ENCODE results near the gene C16orf86. TPM values are rescaled to one million over a fixed set of nuclear protein-coding genes. Genes with fewer than 3 reads are reported as not detected.

C16orf86 gene
- total RNA-seq, 2 donors from 2014 or later, result 7.5 to 9.6 TPM

DNA sequence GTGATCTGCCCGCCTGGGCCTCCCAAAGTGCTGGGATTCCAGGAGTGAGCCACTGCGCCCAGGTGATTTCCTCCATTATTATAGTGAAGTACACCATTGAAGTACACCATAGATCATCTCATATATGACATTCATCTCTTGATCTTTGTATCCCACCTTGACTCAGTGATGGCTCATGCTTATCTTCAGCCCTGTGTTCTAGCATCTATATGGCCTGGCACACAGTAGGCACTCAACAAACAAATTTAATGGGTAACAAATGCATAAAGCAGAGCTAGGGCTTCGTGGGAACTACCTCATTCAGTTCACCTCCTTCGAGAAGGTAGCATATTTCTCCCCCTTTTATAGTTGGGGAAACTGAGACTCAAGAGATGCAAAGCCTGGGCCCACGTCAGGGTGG is 1.0 kb upstream of the C16orf86 start:
- H3K9me3 ChIP-seq, result no peaks in the 10 kb centered on the region
- DNase-seq (no peak), ATAC-seq (no peak)
- H3K4me1 ChIP-seq, result peaks cover 68% of the 10 kb centered on the region
- no peak for TF ChIP-seq POLR2A (IDR thresholded peaks at IDR 0.05)
- TF ChIP-seq, protein P1, sequence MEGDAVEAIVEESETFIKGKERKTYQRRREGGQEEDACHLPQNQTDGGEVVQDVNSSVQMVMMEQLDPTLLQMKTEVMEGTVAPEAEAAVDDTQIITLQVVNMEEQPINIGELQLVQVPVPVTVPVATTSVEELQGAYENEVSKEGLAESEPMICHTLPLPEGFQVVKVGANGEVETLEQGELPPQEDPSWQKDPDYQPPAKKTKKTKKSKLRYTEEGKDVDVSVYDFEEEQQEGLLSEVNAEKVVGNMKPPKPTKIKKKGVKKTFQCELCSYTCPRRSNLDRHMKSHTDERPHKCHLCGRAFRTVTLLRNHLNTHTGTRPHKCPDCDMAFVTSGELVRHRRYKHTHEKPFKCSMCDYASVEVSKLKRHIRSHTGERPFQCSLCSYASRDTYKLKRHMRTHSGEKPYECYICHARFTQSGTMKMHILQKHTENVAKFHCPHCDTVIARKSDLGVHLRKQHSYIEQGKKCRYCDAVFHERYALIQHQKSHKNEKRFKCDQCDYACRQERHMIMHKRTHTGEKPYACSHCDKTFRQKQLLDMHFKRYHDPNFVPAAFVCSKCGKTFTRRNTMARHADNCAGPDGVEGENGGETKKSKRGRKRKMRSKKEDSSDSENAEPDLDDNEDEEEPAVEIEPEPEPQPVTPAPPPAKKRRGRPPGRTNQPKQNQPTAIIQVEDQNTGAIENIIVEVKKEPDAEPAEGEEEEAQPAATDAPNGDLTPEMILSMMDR (IDR thresholded peaks at IDR 0.05), result no peak
- intact Hi-C loops (cut with DNase I), result no loop called here
- peak overlapping the region; percentile 87 to 97 (median 93) for H3K27ac ChIP-seq
- 31 to 37% methylated on average over 5 of the region's 5 CpGs for WGBS, 2 donors
- H3K27me3 ChIP-seq, result no peaks in the 10 kb centered on the region
- peak overlapping the region; percentile 44 to 73 for H3K4me3 ChIP-seq
- no peaks in the 10 kb centered on the region for H3K36me3 ChIP-seq (replicated peaks in 1 of 2; ENCODE audit: insufficient read depth in 1 of 2, low read depth in 2 of 2)

DNA sequence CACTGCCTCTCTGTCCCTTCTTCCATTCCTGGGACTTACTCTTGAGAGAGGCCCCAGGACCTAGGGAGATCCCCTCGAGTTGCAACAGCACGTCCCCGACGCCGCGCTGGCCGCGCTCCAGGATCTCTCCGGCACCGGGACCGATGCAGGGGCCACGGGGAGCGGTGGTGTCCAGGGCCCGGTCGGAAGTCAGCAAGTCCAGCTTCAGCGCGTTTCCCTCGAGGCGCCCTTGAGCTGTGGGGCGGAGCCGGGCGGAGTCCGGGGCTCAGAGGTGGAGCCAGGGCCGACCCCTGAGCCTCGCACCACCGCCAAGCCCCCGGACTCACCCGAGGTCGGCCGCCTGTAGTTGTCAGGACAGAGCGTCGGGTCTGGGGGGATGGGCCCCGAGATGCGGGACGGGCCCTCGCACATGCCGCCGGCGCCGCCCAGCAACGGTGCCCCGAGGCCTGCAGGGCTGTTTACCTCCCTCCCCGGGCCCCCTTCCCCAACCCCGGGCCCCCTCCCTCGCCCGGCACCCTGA is 522 bp upstream of the C16orf86 start:
- peak; percentile 6 for ATAC-seq
- TF ChIP-seq, protein P1 (IDR thresholded peaks at IDR 0.05), result no peak
- peak in 1 of 3 donors; percentile 26 for TF ChIP-seq POLR2A (IDR thresholded peaks at IDR 0.05)
- intact Hi-C loops (cut with DNase I), result no loop called here
- WGBS, 2 donors, result 0 to 1% methylated on average over 2 to 43 of the region's 46 CpGs
- H3K4me1 ChIP-seq, result peaks cover 66% of the 10 kb centered on the region
- H3K27me3 ChIP-seq, result no peaks in the 10 kb centered on the region
- no peaks in the 10 kb centered on the region for H3K9me3 ChIP-seq
- no peaks in the 10 kb centered on the region for H3K36me3 ChIP-seq (replicated peaks in 1 of 2; ENCODE audit: insufficient read depth in 1 of 2, low read depth in 2 of 2)
- peak; percentile 64 to 70 (median 69) for DNase-seq
- peak overlapping the region; percentile 87 to 97 (median 93) for H3K27ac ChIP-seq
- peak overlapping the region; percentile 44 to 73 for H3K4me3 ChIP-seq

DNA sequence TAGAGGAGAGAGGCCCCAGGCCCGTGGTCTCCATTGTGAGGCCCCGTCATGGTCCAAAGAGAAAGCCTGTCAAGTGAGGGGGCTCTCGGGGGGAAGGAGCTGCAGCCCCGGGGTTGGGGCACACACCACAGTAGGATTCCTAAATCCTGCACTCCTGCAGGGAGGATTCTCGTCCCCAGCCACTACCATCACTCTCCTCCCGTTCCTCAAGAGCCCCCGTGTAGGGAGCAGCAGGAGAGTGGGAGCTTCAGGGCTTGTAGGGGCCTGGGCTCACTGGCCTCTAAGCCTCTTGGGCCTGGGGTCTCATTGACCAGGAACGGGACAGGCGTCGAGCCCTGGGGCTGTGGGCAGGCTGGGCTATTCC is 821 bp downstream of the C16orf86 start:
- H3K4me3 ChIP-seq, result no peak overlapping the region
- no peak for TF ChIP-seq POLR2A (IDR thresholded peaks at IDR 0.05)
- TF ChIP-seq, protein P1 (IDR thresholded peaks at IDR 0.05), result no peak
- 46 to 80% methylated on average over 3 to 10 of the region's 10 CpGs for WGBS, 2 donors
- peak overlapping the region; percentile 4 to 97 (median 90) for H3K27ac ChIP-seq
- DNase-seq, result no peak
- H3K36me3 ChIP-seq (replicated peaks in 1 of 2; ENCODE audit: insufficient read depth in 1 of 2, low read depth in 2 of 2), result no peaks in the 10 kb centered on the region
- intact Hi-C loops (cut with DNase I), result no loop called here
- H3K27me3 ChIP-seq, result no peaks in the 10 kb centered on the region
- H3K4me1 ChIP-seq, result peaks cover 53% of the 10 kb centered on the region
- no peak for ATAC-seq
- H3K9me3 ChIP-seq, result no peaks in the 10 kb centered on the region

DNA sequence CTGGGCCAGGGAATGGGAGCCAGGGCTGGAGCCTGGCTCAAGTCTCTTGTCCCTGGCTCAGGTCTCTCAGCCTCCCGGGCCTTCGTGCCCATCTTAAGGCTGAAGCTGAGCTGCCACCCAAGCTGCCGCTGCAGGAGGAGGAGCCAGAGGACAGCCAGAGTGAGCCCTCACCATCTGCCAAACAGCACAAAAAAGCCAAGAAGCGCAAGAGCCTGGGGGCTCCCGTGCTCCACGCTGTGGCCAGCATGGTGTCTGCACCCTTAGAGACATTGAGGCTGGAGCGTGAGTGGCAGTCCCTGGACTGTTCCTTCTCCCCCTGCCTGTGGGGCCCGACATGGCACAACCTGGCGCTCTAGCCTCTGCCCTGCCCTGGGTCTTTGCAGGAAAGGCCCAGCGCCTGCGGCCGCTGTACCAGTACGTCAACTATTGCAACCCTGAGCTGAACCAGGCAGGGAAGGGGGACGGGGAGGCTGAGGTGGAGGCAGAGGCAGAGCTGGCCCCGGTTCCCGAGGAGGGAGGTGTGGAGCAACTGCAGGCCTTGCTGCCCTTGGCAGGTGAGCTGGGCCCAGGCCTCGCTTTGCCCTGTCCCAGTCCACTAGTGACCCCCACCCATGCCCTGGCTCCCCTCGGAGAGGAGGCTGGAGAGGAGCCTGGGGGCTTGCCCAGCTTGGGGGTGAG is 1.3 kb downstream of the C16orf86 start:
- Histone ChIP-seq H3K9me3 (no peaks in the 10 kb centered on the region), H3K4me1 (peaks cover 50% of the 10 kb centered on the region), H3K4me3 (no peak overlapping the region), H3K27me3 (no peaks in the 10 kb centered on the region), H3K27ac (peak overlapping the region; percentile 25 to 97 (median 90)), H3K36me3 (replicated peaks in 1 of 2; ENCODE audit: insufficient read depth in 1 of 2, low read depth in 2 of 2) (no peaks in the 10 kb centered on the region)
- peak; percentile 76 for ATAC-seq
- peak; percentile 88 to 95 (median 93) for DNase-seq
- intact Hi-C loops (cut with DNase I), result no loop called here
- 12 to 16% methylated on average over 10 to 18 of the region's 18 CpGs for WGBS, 2 donors
- TF ChIP-seq POLR2A (IDR thresholded peaks at IDR 0.05), result peak in 1 of 3 donors; percentile 20
- TF ChIP-seq, protein P1 (IDR thresholded peaks at IDR 0.05), result peak; percentile 72 to 99 (median 98)
